IMR-90 (cell line): ENCODE data around the gene SNRNP70. TPM values are rescaled to one million over a fixed set of nuclear protein-coding genes. Genes with fewer than 3 reads are reported as not detected.

Experiments used
- ATAC-seq: fragments of 200-7000 bp; cut with Tn5 transposase; 2 replicates; pipeline ENCODE4 v1.9.1; 2020; ENCODE audit warnings: low read depth, mild to moderate bottlenecking, moderate library complexity
- BruUV-seq: library from RNA; stranded (reverse); fragments of 400-500 nt; replicated peaks from 2 replicates; lab custom pipeline; 2021; lab: Mats Ljungman, UMichigan
- CTCF ChIA-PET: fragments of 300-600 bp; formaldehyde crosslinking; extraction: SDS; loops from one replicate; lab custom pipeline; 2021; ENCODE audit warnings: antibody characterized with exemption; lab: Yijun Ruan, JAX
- POLR2A ChIA-PET: fragments of 300-600 bp; sonication (Branson Sonifier 250); formaldehyde crosslinking; loops from one replicate; lab custom pipeline; 2022; ENCODE audit warnings: antibody characterized with exemption; ENCODE audit not compliant: unreplicated experiment; lab: Charles Lee
- DNase-seq: peaks from one replicate; pipeline ENCODE4 v3.0.0; 2013
- H2AFZ ChIP-seq: replicated peaks from 2 replicates; pipeline ENCODE3; 2013; ENCODE audit warnings: low read length, mild to moderate bottlenecking; ENCODE audit not compliant: poor library complexity
- H2AK5ac ChIP-seq: 2 replicates; pipeline ENCODE4 v1.6.1; 2013; ENCODE audit warnings: low read depth, low read length, inconsistent platforms
- H2AK9ac ChIP-seq: replicated peaks from 2 replicates; pipeline ENCODE3; 2013; ENCODE audit warnings: mild to moderate bottlenecking, low read depth, low read length, moderate library complexity; ENCODE audit not compliant: poor library complexity
- H2BK120ac ChIP-seq: 2 replicates; pipeline ENCODE4 v1.6.1; 2013; ENCODE audit warnings: low read depth, low read length, inconsistent platforms
- H2BK15ac ChIP-seq: 3 replicates; pipeline ENCODE4 v1.6.1; 2013; ENCODE audit warnings: low read depth, low read length, inconsistent platforms
- H2BK20ac ChIP-seq: 2 replicates; pipeline ENCODE4 v1.6.1; 2013; ENCODE audit warnings: low read depth, mild to moderate bottlenecking, inconsistent platforms, low read length, moderate library complexity
- H2BK5ac ChIP-seq: 2 replicates; pipeline ENCODE4 v1.6.1; 2013; ENCODE audit warnings: mild to moderate bottlenecking, low read depth, low read length, inconsistent platforms; ENCODE audit not compliant: poor library complexity, severe bottlenecking
- H3K14ac ChIP-seq: replicated peaks from 2 replicates; pipeline ENCODE4 v1.6.1; 2013; ENCODE audit warnings: low read depth, low read length, inconsistent platforms
- H3K18ac ChIP-seq: 2 replicates; pipeline ENCODE4 v1.6.1; 2013; ENCODE audit warnings: low read depth, low read length, control low read depth
- H3K23ac ChIP-seq: 2 replicates; pipeline ENCODE4 v1.6.1; 2013; ENCODE audit warnings: low read depth, low read length, inconsistent platforms
- H3K27ac ChIP-seq: 2 replicates; pipeline ENCODE4 v1.5.1; 2013; ENCODE audit warnings: mild to moderate bottlenecking, control low read depth, low read length; ENCODE audit not compliant: insufficient read depth
- H3K27me3 ChIP-seq: 2 replicates; pipeline ENCODE4 v1.6.1; 2013; ENCODE audit warnings: low read length; ENCODE audit not compliant: control insufficient read depth, insufficient read depth
- H3K36me3 ChIP-seq: 2 replicates; pipeline ENCODE4 v1.6.1; 2013; ENCODE audit warnings: low read length, mixed read lengths; ENCODE audit not compliant: control insufficient read depth, insufficient read depth
- H3K4ac ChIP-seq: 2 replicates; pipeline ENCODE4 v1.6.1; 2013; ENCODE audit warnings: low read depth, low read length, inconsistent platforms
- H3K4me1 ChIP-seq: 2 replicates; pipeline ENCODE4 v1.6.1; 2013; ENCODE audit warnings: low read length, mixed read lengths; ENCODE audit not compliant: control insufficient read depth, insufficient read depth
- H3K4me2 ChIP-seq: 2 replicates; pipeline ENCODE4 v1.6.1; 2013; ENCODE audit warnings: low read depth, mild to moderate bottlenecking, control low read depth, low read length, moderate library complexity
- H3K4me3 ChIP-seq: 2 replicates; pipeline ENCODE4 v1.5.1; 2013; ENCODE audit warnings: low read depth, mild to moderate bottlenecking, control low read depth, low read length, moderate library complexity; ENCODE audit not compliant: insufficient read depth
- H3K56ac ChIP-seq: 2 replicates; pipeline ENCODE4 v1.6.1; 2013; ENCODE audit warnings: low read length, inconsistent platforms; ENCODE audit not compliant: insufficient read depth; ENCODE audit errors: extremely low read depth
- H3K79me1 ChIP-seq, 2 experiments: 2 replicates each; pipeline ENCODE4 v1.6.1; 2013; ENCODE audit warnings: low read length in 2 of 2, inconsistent platforms in 1 of 2, low read depth in 1 of 2
- H3K9ac ChIP-seq: 2 replicates; pipeline ENCODE4 v1.6.1; 2013; ENCODE audit warnings: low read depth, low read length, control low read depth
- H3K9me1 ChIP-seq: 2 replicates; pipeline ENCODE4 v1.6.1; 2013; ENCODE audit warnings: low read length, inconsistent platforms; ENCODE audit not compliant: insufficient read depth
- H3K9me3 ChIP-seq: 2 replicates; pipeline ENCODE4 v1.6.1; 2013; ENCODE audit warnings: low read length; ENCODE audit not compliant: control insufficient read depth, insufficient read depth
- H4K20me1 ChIP-seq: 2 replicates; pipeline ENCODE4 v1.6.1; 2013; ENCODE audit warnings: low read length, inconsistent platforms; ENCODE audit not compliant: insufficient read depth
- H4K5ac ChIP-seq: 2 replicates; pipeline ENCODE4 v1.6.1; 2013; ENCODE audit warnings: mild to moderate bottlenecking, low read depth, low read length, control low read depth
- H4K8ac ChIP-seq, 2 experiments: 2 replicates each; pipeline ENCODE4 v1.6.1; 2013; ENCODE audit warnings: low read depth in 2 of 2, low read length in 2 of 2, control low read depth in 1 of 2, inconsistent platforms in 1 of 2
- H4K91ac ChIP-seq: 2 replicates; pipeline ENCODE4 v1.6.1; 2013; ENCODE audit warnings: low read depth, low read length, inconsistent platforms; ENCODE audit not compliant: insufficient read depth
- BHLHE40 ChIP-seq: fragments of 150-350 bp; IDR thresholded peaks from 2 replicates; pipeline ENCODE4 v1.6.1; 2016; ENCODE audit warnings: mild to moderate bottlenecking, low read depth, low read length
- CEBPB ChIP-seq: IDR thresholded peaks from 2 replicates; pipeline ENCODE4 v1.6.1; 2012; ENCODE audit warnings: low read depth, low read length, improper control_type of control experiment
- CHD1 ChIP-seq: IDR thresholded peaks from 2 replicates; pipeline ENCODE4 v1.6.1; 2012; ENCODE audit warnings: low read depth, low read length, improper control_type of control experiment
- FOS ChIP-seq: fragments of 150-350 bp; IDR thresholded peaks from 2 replicates; pipeline ENCODE4 v1.6.1; 2016; ENCODE audit warnings: low read depth, low read length
- MAFK ChIP-seq: IDR thresholded peaks from 2 replicates; pipeline ENCODE4 v1.6.1; 2012; ENCODE audit warnings: low read depth, low read length, improper control_type of control experiment
- MAZ ChIP-seq: IDR thresholded peaks from 2 replicates; pipeline ENCODE4 v1.6.1; 2012; ENCODE audit warnings: low read depth, mild to moderate bottlenecking, low read length, improper control_type of control experiment, moderate library complexity, borderline replicate concordance
- MXI1 ChIP-seq: IDR thresholded peaks from 2 replicates; pipeline ENCODE4 v1.6.1; 2012; ENCODE audit warnings: low read depth, mild to moderate bottlenecking, low read length, moderate library complexity, borderline replicate concordance
- NFE2L2 ChIP-seq: fragments of 150-350 bp; IDR thresholded peaks from 2 replicates; pipeline ENCODE4 v1.6.1; 2016; ENCODE audit warnings: low read depth, mild to moderate bottlenecking, low read length
- POLR2A ChIP-seq: IDR thresholded peaks from 2 replicates; pipeline ENCODE4 v1.6.1; 2012; ENCODE audit warnings: mild to moderate bottlenecking, low read depth, low read length
- RCOR1 ChIP-seq: IDR thresholded peaks from 2 replicates; pipeline ENCODE4 v1.6.1; 2012; ENCODE audit warnings: mild to moderate bottlenecking, low read length, improper control_type of control experiment; ENCODE audit not compliant: insufficient replicate concordance
- RFX5 ChIP-seq: IDR thresholded peaks from 2 replicates; pipeline ENCODE4 v1.8.0; 2012; ENCODE audit warnings: low read depth, mild to moderate bottlenecking, low read length, moderate library complexity
- SMC3 ChIP-seq: fragments of 150-350 bp; IDR thresholded peaks from 2 replicates; pipeline ENCODE4 v1.6.1; 2016; ENCODE audit warnings: low read depth, mild to moderate bottlenecking, antibody characterized with exemption, low read length, moderate library complexity
- WGBS, 2 experiments: methylation state at CpG; one replicate each; pipeline versions ENCODE4 v1.1.5 to v1.1.7; 2013; ENCODE audit warnings: missing lambda C conversion rate in 2 of 2; ENCODE audit not compliant: insufficient read length in 1 of 2; ENCODE audit errors: extremely low coverage in 2 of 2; 5-methylcytosine and 5-hydroxymethylcytosine counted together
- dilution Hi-C: fragments of 300-500 bp; cut with HindIII; formaldehyde crosslinking; loops from one replicate; pipeline ENCODE4 v1.14.3; 2018; ENCODE audit warnings: low sequenced_read_pairs; ENCODE audit not compliant: unreplicated experiment
- in situ Hi-C: fragments of 300-500 bp; cut with MboI; formaldehyde crosslinking; loops from 3 replicates; pipeline ENCODE4 v1.14.3; 2019; ENCODE audit warnings: low sequenced_read_pairs, inconsistent platforms, mixed read lengths
- intact Hi-C: fragments of 100-400 bp; cut with micrococcal nuclease; formaldehyde crosslinking; loops from 2 replicates; pipeline ENCODE4 v1.10.0; 2022
- polyA plus RNA-seq, 3 experiments: library from polyadenylated mRNA; depleted of rRNA; stranded (reverse); fragments of >200 nt; gene quantifications; 2 replicates each; pipeline ENCODE4 v1.2.3, GENCODE V29; 2012; ENCODE audit warnings: low replicate concordance in 1 of 3
- total RNA-seq: library from RNA; depleted of rRNA; stranded (reverse); fragments of >200 nt; gene quantifications from 2 replicates; pipeline ENCODE4 v1.2.3, GENCODE V29; 2012
- TF ChIP-seq, protein P1 (sequence below): conservative IDR thresholded peaks from 2 replicates; pipeline ENCODE4 v1.5.1; 2012; ENCODE audit warnings: mild to moderate bottlenecking, low read depth, low read length, improper control_type of control experiment
- TF ChIP-seq, protein P2 (sequence below): fragments of 150-350 bp; IDR thresholded peaks from 2 replicates; pipeline ENCODE4 v1.6.1; 2017; ENCODE audit warnings: mild to moderate bottlenecking, antibody characterized with exemption, low read length, low read depth

SNRNP70 gene
- total and polyA plus RNA-seq, 2 of the 4 experiments (the other 2 are of a cell fraction) = 72.8 to 200 TPM

DNA sequence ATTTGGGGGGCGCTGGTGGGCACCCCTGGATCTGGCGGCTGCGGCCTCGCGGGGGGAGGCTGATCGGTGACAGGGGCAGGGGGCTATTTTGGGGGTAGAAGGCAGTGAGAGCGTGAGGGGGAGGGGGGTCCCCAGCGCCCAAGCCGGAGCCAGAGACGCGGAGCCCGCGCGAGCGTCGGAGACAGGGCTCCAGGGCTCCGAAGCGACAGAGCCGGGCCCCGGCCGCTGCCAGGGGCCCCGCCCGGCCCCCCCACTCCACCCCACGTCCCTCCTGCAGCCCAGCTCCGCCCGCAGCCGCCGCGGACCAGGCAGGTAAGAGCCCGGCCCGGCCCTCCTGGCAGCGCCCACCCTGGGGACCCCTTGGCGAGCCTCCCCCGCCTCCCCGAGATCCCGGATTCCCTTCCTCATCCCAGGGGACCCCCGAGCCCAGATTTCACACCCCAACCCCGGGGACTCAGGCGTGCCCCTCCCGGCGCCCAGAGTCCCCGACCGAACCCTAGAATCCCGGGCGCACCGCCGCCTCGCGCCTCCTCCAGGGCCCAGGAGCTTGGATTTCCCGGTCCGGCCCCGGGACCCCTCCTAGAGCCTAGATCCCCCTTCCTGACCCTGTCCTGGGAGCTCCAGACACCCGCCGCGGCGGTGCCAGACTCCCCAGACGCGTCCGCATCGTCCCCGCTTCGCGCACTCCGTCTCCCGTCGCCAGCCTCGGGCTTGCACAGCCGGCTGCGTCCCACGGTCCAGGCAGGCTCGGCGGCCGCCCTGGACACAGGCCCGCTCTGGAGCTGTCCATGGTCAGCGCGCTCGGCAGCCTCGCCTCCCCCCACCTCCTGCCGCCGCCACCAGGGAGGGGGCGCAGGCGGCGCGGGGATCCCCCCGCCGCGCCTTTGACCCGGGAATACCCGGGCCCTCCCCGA, 34.4 kb downstream of the SNRNP70 start, which contains the start of gene PPFIA3:
Gene PPFIA3 (plus strand): TSS at position 134 of the 914 bp plus-strand sequence. CDS start 8,330 bp downstream, outside the sequence.
- Histone ChIP-seq H3K4me2 (peak within 1 kb of the TSS; percentile 87), H3K23ac (peak within 1 kb of the TSS; percentile 46; the same call in 1 of the 2 replicates), H3K36me3 (no peaks in the 10 kb centered on the region), H4K8ac (peak within 1 kb of the TSS; percentile 57 to 91), H3K4me1 (peaks cover 4% of the 10 kb centered on the region; the same call in 1 of the 2 replicates), H3K14ac (peak within 1 kb of the TSS; percentile 29), H3K79me1 (peaks cover 4 to 32% of the 10 kb centered on the region in 2 experiments; a peak in 2 of 4 replicates), H4K5ac (peak within 1 kb of the TSS; percentile 10; the same call in 1 of the 2 replicates), H3K4me3 (peak within 1 kb of the TSS; percentile 59), H3K4ac (peak within 1 kb of the TSS; percentile 55), H4K20me1 (peaks cover 3% of the 10 kb centered on the region; the same call in 1 of the 2 replicates), H3K27ac (peak within 1 kb of the TSS; percentile 81), H2BK15ac (peak within 1 kb of the TSS; percentile 60; the same call in 1 of the 3 replicates), H3K9me3 (no peaks in the 10 kb centered on the region), H2BK120ac (peak within 1 kb of the TSS; percentile 7; the same call in 1 of the 2 replicates), H2AK5ac (peak within 1 kb of the TSS; percentile 52), H2BK5ac (peak within 1 kb of the TSS; percentile 78), H4K91ac (peak within 1 kb of the TSS; percentile 66; the same call in 1 of the 2 replicates), H3K27me3 (peaks cover 8% of the 10 kb centered on the region), H3K9ac (peak within 1 kb of the TSS; percentile 52), H2BK20ac (no peak within 1 kb of the TSS), H3K9me1 (peaks cover 11% of the 10 kb centered on the region), H2AK9ac (peak within 1 kb of the TSS; percentile 91), H3K56ac (0 out of 2 replicates have a peak within 1 kb of the TSS, but pooled peaks have one; percentile 34), H2AFZ (peak within 1 kb of the TSS; percentile 97), H3K18ac (peak within 1 kb of the TSS; percentile 24; the same call in 1 of the 2 replicates)
- peak; percentile 54 for DNase-seq
- CTCF ChIA-PET = interaction anchor here (1.3 kb wide), 1 partner anchor 27 kb away, joined by 4 read pairs; no protein-coding TSS in a partner anchor
- 1% methylated on average over 45 of the region's 90 CpGs; no CpG with 5 or more reads in 1 of the 2 experiments for WGBS, 2 experiments
- dilution Hi-C loops (no loop called here), in situ Hi-C loops (no loop called here), intact Hi-C loops (loop anchor here (1.0 kb wide), 1 partner anchor 30 kb away; no protein-coding TSS in a partner anchor)
- ATAC-seq = peak; percentile 42
- POLR2A ChIA-PET = no interaction called here
- TF ChIP-seq FOS (no peak), CHD1 (no peak), SMC3 (no peak), MXI1 (peak; percentile 76; the same call in 1 of the 2 replicates), BHLHE40 (no peak), POLR2A (no peak), MAFK (no peak), CEBPB (no peak), RCOR1 (peak; percentile 83), MAZ (peak; percentile 76; the same call in 1 of the 2 replicates), NFE2L2 (no peak), RFX5 (no peak)
- TF ChIP-seq, protein P1, sequence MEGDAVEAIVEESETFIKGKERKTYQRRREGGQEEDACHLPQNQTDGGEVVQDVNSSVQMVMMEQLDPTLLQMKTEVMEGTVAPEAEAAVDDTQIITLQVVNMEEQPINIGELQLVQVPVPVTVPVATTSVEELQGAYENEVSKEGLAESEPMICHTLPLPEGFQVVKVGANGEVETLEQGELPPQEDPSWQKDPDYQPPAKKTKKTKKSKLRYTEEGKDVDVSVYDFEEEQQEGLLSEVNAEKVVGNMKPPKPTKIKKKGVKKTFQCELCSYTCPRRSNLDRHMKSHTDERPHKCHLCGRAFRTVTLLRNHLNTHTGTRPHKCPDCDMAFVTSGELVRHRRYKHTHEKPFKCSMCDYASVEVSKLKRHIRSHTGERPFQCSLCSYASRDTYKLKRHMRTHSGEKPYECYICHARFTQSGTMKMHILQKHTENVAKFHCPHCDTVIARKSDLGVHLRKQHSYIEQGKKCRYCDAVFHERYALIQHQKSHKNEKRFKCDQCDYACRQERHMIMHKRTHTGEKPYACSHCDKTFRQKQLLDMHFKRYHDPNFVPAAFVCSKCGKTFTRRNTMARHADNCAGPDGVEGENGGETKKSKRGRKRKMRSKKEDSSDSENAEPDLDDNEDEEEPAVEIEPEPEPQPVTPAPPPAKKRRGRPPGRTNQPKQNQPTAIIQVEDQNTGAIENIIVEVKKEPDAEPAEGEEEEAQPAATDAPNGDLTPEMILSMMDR = no peak
- TF ChIP-seq, protein P2, sequence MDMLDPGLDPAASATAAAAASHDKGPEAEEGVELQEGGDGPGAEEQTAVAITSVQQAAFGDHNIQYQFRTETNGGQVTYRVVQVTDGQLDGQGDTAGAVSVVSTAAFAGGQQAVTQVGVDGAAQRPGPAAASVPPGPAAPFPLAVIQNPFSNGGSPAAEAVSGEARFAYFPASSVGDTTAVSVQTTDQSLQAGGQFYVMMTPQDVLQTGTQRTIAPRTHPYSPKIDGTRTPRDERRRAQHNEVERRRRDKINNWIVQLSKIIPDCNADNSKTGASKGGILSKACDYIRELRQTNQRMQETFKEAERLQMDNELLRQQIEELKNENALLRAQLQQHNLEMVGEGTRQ = no peak
- no TSS peak for BruUV-seq
